NCI-H2029 (cell line): ENCODE measurements around the gene GARNL3.

ENCODE experiments used
- DNase-seq: peaks from one replicate; lab custom pipeline; 2025; lab: John Stamatoyannopoulos, UW

Gene GARNL3

DNA sequence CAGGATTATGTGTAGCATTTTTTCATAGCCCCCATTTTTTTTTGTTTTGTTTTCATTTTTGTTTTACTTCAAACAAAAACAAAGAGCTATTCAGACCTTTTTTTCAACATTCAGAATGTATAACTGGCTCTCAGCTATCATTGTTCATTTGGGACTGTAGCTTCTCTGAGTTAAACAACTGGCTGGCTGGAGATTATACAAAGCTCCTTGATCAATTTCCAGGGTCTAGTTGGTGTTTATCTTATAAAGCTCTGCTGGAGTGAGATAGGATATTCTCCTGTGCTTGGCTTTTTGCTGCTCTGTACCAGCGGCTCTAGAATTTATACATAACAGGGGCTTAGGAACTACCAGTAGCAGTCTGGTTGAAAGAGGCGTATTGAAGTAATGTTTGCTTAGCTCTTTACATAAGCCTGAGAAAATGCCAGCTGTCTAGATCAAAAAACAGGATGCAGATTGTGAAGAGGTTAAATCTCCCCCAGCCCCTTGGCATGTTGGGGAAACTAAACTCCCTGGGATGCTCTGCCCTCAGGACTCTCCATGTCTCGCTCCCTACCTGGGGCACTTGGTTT lies 15.2 kb downstream of the GARNL3 start:
- DNase-seq: peak; percentile 44

GRCh38 chr9:127280880-127281660 lies 16.5 kb downstream of the GARNL3 start:
- DNase-seq: no peak

GRCh38 chr9:127281891-127282290 lies 17.3 kb downstream of the GARNL3 start:
- no peak for DNase-seq

DNA sequence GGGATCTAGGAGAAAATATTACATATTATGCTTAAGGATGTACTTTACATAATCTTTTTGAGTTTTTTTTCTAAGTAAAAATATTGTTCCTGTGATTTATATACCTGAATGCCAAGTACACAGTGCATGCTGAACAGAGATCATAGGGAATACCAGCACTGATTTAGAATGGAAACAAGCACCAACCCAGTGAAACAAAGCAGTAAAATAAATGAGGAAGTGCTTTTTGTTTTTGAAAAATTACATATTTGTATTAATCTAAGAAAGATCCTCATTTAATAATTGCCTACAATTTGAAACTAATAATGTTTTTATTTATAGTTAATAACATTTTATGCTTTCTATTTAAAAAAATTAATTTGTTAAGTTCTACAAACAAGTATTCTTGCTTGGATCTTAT lies 18.0 kb downstream of the GARNL3 start:
- DNase-seq: no peak

- DNase-seq: no peak
Measured at GRCh38 chr9:127283135-127283534, 18.6 kb downstream of the GARNL3 start.

GRCh38 chr9:127283917-127284497 lies 19.4 kb downstream of the GARNL3 start:
- no peak for DNase-seq

GRCh38 chr9:127285965-127286364 lies 21.4 kb downstream of the GARNL3 start:
- DNase-seq: no peak

DNA sequence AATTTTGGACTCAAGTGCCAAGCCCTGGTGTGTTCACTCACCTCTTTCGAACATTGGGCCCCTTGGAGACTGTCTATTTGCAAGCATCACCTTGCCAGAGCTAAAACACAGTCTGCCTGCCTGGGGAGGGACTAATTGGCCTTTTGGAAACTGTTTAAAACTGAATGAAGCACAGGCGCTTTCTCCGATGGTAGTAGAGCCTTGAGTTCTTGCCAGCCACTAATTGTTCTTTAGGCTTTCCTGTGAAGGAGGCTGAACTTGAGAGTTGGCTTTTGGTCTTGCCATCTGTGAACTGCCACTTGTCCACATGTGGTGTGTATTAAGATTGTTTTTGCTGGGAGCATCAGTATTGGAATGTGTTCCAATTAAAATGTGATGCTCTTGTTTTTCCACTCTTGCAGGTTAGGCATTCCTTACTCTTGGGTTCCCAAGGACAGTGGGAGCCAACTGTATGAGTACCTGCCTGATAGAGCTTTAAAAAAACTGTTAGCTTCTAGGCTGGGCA lies 26.0 kb downstream of the GARNL3 start:
- DNase-seq: no peak

- no peak for DNase-seq
Measured at GRCh38 chr9:127291246-127291778, 26.7 kb downstream of the GARNL3 start.

- no peak for DNase-seq
Measured at GRCh38 chr9:127292415-127292814, 27.8 kb downstream of the GARNL3 start.

DNA sequence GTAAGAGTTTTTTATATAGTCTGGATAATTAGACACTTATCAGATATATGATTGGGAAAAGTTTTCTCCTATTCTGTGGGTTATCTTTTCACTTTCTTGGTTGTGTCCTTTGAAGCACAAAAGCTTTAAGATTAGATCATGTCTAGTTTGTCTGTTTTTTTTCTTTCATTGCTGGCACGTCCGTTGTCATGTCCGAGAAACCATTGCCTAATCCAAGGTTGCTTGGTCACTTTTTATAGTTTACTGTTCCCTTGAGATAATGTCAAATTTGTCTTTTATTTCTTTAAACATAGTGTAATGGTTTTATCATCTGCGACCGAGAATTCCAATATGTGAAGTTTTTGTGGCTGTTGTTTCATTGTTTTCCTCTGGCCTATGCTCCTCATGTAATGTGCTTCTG lies 28.8 kb downstream of the GARNL3 start:
- DNase-seq: no peak

- DNase-seq: no peak
Measured at GRCh38 chr9:127293767-127294166, 29.2 kb downstream of the GARNL3 start.

DNA sequence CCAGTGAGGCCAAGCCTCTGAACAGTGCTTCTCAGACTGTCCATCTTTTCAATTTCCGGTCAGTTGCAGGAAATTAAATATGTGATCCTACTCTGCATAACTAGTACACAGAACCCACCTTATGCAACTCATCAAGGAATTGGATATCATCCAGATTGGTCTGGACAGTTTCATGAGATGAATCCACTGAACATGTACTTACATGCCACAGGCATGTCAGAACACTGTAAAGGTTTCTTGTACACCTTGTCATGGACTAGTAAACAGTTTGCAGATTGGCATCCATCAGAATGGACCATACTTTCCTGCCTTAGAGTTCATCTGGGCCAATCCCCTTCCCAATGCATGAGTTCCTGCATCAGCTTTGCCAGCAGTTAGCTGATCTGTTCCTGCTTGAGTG lies 30.4 kb downstream of the GARNL3 start:
- DNase-seq: no peak

- DNase-seq: no peak
Measured at GRCh38 chr9:127300886-127301447, 36.4 kb downstream of the GARNL3 start.

DNA sequence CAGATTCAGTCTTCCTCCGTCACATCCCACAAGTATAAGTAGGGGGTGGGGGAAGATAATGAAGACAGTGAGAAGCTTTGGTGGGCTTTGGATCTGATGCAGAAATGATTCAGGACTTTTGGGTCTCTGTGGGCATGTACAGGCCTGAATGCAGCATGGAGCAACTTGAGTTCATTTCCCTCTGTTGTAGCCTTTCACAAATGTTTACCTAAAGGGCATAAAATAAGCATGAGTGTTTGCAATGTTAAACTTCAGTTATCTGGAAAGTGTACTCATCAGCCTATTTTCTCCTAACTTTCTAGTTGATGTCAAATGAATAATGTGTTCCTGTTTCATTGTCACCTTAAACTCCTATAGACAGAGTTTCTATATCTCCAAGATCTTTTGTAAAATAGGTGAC lies 39.3 kb downstream of the GARNL3 start:
- no peak for DNase-seq

GRCh38 chr9:127305206-127305837 lies 40.7 kb downstream of the GARNL3 start:
- no peak for DNase-seq

DNA sequence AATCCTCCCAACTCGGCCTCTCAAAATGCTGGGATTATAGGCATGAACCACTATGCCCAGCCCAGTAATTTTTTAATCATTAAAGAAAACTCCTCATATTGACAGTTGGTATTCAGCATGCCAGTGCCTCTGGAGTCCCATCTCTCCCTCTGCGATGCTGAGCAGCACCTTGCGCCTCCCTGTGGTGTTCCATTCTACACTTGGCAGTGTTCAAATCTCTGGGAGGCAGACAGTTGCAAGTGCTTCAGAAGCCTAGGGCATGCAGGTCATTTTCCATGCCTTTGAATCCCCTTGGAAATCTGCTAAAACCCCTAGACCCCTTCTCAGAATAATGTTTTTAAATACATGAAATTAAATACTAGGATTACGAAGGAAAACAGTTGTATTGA lies 41.3 kb downstream of the GARNL3 start:
- DNase-seq: no peak

GRCh38 chr9:127307802-127308201 lies 43.2 kb downstream of the GARNL3 start:
- no peak for DNase-seq

DNA sequence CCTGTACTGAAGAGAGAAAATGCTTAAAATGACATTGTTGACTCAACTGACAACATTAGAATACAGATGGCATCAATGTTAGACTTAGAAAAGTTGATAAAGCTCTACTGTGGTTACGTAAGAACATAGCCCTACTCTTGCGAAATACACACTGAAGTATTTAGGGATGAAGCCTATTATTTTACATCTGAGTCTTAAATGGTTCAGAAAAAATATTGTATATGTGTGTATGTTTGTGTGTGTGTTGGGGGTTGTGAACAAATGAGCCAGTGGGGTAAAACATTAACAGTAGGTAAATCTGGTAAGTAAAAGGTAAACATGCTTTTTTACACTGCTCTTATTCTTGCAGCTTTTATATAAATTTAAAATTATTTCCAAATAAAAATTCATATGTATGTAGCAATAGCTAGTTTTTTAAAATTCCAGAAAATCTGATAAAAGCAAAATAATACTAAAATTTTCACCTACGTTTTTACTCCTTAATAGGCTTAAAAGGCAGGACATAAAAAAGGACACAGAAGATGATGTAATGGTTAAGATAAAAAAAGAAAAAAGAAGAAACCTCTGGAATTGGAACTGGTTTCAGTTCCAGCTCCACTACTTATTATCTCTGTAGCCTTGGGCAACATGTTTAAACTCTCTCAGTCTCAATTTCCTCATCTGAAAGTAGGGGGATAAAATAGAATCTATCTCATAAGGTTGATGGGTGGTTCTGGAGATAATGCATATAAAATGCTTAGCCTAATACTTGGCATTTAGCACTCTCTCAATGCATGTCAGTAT lies 44.3 kb downstream of the GARNL3 start:
- DNase-seq: no peak

DNA sequence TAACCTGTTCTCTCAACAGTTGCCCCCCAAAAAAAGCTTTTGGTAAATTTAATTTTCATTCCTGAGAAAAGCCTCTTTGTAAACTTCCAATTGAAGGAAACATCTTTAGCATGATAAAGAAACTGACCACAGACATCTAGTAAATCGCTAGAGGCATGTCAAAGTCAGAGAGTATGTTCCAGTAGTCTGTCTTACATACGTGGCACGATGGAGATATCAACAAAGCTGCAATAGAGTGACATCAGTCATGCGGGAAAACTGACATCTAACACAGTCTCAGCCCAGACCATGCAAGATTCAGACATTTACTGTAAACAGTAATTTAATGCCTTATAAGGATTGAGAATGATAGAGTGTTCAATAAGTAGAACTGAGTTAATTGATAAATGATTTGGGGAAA lies 45.1 kb downstream of the GARNL3 start:
- DNase-seq: no peak

- no peak for DNase-seq
Measured at GRCh38 chr9:127311239-127311741, 46.7 kb downstream of the GARNL3 start.
